Trophoblast cell (in vitro differentiated cells and primary cell): ENCODE data around the gene C1QTNF8.

Experiments
- DNase-seq, 2 donors: peaks; one replicate each; pipeline ENCODE4 v3.0.0-alpha.2; 2016
- H2AFZ ChIP-seq: 2 replicates; pipeline ENCODE4 v1.6.1; 2013; ENCODE audit warnings: low read length, moderate library complexity, mild to moderate bottlenecking; ENCODE audit not compliant: insufficient read depth, poor library complexity
- H2AK5ac ChIP-seq: 2 replicates; pipeline ENCODE4 v1.6.1; 2013; ENCODE audit warnings: mild to moderate bottlenecking, low read length
- H2BK120ac ChIP-seq: 2 replicates; pipeline ENCODE4 v1.6.1; 2013; ENCODE audit warnings: low read length, mild to moderate bottlenecking, moderate library complexity; ENCODE audit not compliant: insufficient read depth, poor library complexity
- H2BK12ac ChIP-seq: 2 replicates; pipeline ENCODE4 v1.6.1; 2013; ENCODE audit warnings: mild to moderate bottlenecking, low read length, moderate library complexity
- H2BK5ac ChIP-seq: 2 replicates; pipeline ENCODE4 v1.6.1; 2013; ENCODE audit warnings: low read length, low read depth, moderate library complexity, mild to moderate bottlenecking; ENCODE audit not compliant: poor library complexity
- H3K14ac ChIP-seq: 2 replicates; pipeline ENCODE4 v1.6.1; 2013; ENCODE audit warnings: mild to moderate bottlenecking, low read length
- H3K18ac ChIP-seq: 2 replicates; pipeline ENCODE4 v1.6.1; 2013; ENCODE audit warnings: mild to moderate bottlenecking, low read length
- H3K23ac ChIP-seq: 2 replicates; pipeline ENCODE4 v1.6.1; 2013; ENCODE audit warnings: low read length
- H3K27ac ChIP-seq: 2 replicates; pipeline ENCODE4 v1.5.1; 2013; ENCODE audit warnings: low read depth, mild to moderate bottlenecking, inconsistent platforms, low read length, moderate library complexity
- H3K27me3 ChIP-seq: 2 replicates; pipeline ENCODE4 v1.6.1; 2013; ENCODE audit warnings: inconsistent platforms, mild to moderate bottlenecking, low read length, moderate library complexity; ENCODE audit not compliant: insufficient read depth
- H3K36me3 ChIP-seq, 2 experiments: 1 replicate in 1 of 2; 2 replicates in 1 of 2; pipeline ENCODE4 v1.6.1; 2013; ENCODE audit warnings: low read length in 2 of 2, mild to moderate bottlenecking in 2 of 2, moderate library complexity in 1 of 2; ENCODE audit not compliant: insufficient read depth in 2 of 2, control insufficient read depth in 1 of 2
- H3K4ac ChIP-seq: 2 replicates; pipeline ENCODE4 v1.6.1; 2013; ENCODE audit warnings: low read depth, mild to moderate bottlenecking, low read length, moderate library complexity
- H3K4me1 ChIP-seq, 2 experiments: 1 replicate in 1 of 2; 2 replicates in 1 of 2; pipeline ENCODE4 v1.6.1; 2013; ENCODE audit warnings: low read length in 2 of 2, mild to moderate bottlenecking in 2 of 2, moderate library complexity in 1 of 2; ENCODE audit not compliant: insufficient read depth in 2 of 2, control insufficient read depth in 1 of 2
- H3K4me2 ChIP-seq: 2 replicates; pipeline ENCODE4 v1.6.1; 2013; ENCODE audit warnings: inconsistent platforms, mild to moderate bottlenecking, low read length, moderate library complexity
- H3K4me3 ChIP-seq: 2 replicates; pipeline ENCODE4 v1.5.1; 2013; ENCODE audit warnings: mild to moderate bottlenecking, low read depth, low read length, inconsistent platforms
- H3K79me1 ChIP-seq: one replicate; pipeline ENCODE4 v1.6.1; 2013; ENCODE audit warnings: low read length
- H3K79me2 ChIP-seq: 2 replicates; pipeline ENCODE4 v1.6.1; 2013; ENCODE audit warnings: low read length, mild to moderate bottlenecking; ENCODE audit not compliant: control insufficient read depth, insufficient read depth, poor library complexity
- H3K9ac ChIP-seq: 2 replicates; pipeline ENCODE4 v1.6.1; 2013; ENCODE audit warnings: mild to moderate bottlenecking, low read length
- H3K9me3 ChIP-seq: 2 replicates; pipeline ENCODE4 v1.6.1; 2013; ENCODE audit warnings: low read depth, mild to moderate bottlenecking, control low read depth, inconsistent platforms, low read length; ENCODE audit not compliant: insufficient read depth
- H4K12ac ChIP-seq: 2 replicates; pipeline ENCODE4 v1.6.1; 2013; ENCODE audit warnings: low read depth, mild to moderate bottlenecking, low read length, moderate library complexity
- H4K8ac ChIP-seq: 2 replicates; pipeline ENCODE4 v1.6.1; 2013; ENCODE audit warnings: low read depth, mild to moderate bottlenecking, low read length, moderate library complexity
- H4K91ac ChIP-seq: one replicate; pipeline ENCODE4 v1.6.1; 2013; ENCODE audit warnings: low read depth, mild to moderate bottlenecking, low read length, moderate library complexity
- WGBS: extraction: QIAGEN DNeasy Blood & Tissue Kit; methylation state at CpG from one replicate; pipeline ENCODE4 v1.1.7; 2013; ENCODE audit warnings: missing lambda C conversion rate; ENCODE audit not compliant: insufficient read length, insufficient coverage; ENCODE audit errors: extremely low coverage; 5-methylcytosine and 5-hydroxymethylcytosine counted together

C1QTNF8 gene

DNA sequence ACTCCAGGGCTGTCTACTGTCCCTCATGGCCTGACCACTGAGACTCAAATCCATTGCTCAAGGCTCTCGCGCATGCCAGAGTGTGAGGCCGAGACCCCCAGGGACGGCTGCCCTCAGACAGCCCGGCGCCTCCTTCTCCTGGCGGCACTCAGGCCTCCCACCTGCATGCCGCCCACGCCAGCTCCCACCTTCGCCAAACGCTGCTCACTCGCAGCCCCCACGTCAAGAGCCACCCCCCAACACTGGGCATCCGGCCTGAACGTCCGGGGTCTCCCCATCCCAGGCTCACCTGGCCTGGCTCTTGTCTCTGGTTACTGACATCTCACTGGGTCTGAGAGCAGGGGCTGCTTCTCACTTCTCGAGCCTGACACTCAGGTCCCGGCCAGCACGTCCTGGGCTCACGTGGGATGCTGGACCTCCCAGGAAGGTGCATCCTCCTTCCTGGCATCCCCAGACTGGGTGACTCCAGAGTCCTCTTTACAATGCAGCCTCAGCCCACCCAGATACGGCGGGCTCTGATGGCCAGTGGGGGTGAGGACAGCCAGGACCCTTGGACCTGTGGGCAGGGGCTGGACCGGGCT, 44.6 kb upstream of the C1QTNF8 start:
- Histone ChIP-seq H3K27ac (no peak overlapping the region), H2AFZ (no peak overlapping the region), H4K91ac (no peak overlapping the region), H3K27me3 (no peaks in the 10 kb centered on the region), H2BK5ac (no peak overlapping the region), H3K4me1 (no peaks in the 10 kb centered on the region), H3K4me2 (no peak overlapping the region), H3K79me1 (no peaks in the 10 kb centered on the region), H3K23ac (no peak overlapping the region), H3K79me2 (no peaks in the 10 kb centered on the region), H2AK5ac (no peak overlapping the region), H2BK120ac (no peak overlapping the region), H3K9me3 (peaks cover 2% of the 10 kb centered on the region), H3K18ac (no peak overlapping the region), H4K8ac (no peak overlapping the region), H4K12ac (no peak overlapping the region), H3K4me3 (no peak overlapping the region), H3K4ac (no peak overlapping the region), H3K14ac (no peak overlapping the region), H3K9ac (no peak overlapping the region), H2BK12ac (no peak overlapping the region), H3K36me3 (no peaks in the 10 kb centered on the region)
- DNase-seq = no peak
- no CpG with 5 or more reads among the region's 23 CpGs for WGBS

DNA sequence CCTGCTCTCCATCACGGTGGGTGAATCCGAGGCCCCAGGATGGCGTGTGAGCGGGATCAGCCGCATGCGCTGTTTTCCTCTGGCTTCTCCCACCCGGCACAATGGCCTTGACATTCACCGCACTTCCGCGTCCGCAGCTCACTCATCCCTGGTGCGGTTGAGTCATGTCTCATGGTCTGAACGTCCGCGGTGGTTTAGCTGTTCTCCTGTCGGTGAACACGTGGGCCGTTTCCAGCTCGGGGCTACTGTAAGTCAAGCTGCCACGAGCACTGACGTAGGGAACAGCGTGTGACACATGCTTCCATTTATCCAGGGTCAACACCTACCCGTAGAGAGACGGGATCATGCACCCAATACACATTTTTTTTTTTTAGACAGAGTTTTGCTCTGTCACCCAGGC, 41.6 kb upstream of the C1QTNF8 start:
- Histone ChIP-seq H2BK12ac (no peak overlapping the region), H3K79me2 (no peaks in the 10 kb centered on the region), H2AFZ (no peak overlapping the region), H3K4me3 (no peak overlapping the region), H4K8ac (no peak overlapping the region), H3K4me2 (no peak overlapping the region), H3K14ac (no peak overlapping the region), H3K9me3 (no peaks in the 10 kb centered on the region), H2AK5ac (no peak overlapping the region), H3K18ac (no peak overlapping the region), H3K27me3 (no peaks in the 10 kb centered on the region), H3K23ac (no peak overlapping the region), H4K12ac (no peak overlapping the region), H2BK5ac (no peak overlapping the region), H3K4me1 (no peaks in the 10 kb centered on the region), H2BK120ac (no peak overlapping the region), H3K79me1 (no peaks in the 10 kb centered on the region), H3K4ac (no peak overlapping the region), H3K9ac (no peak overlapping the region), H3K36me3 (no peaks in the 10 kb centered on the region), H4K91ac (no peak overlapping the region), H3K27ac (no peak overlapping the region)
- no CpG with 5 or more reads among the region's 24 CpGs for WGBS
- DNase-seq = peak; percentile 7 to 40

DNA sequence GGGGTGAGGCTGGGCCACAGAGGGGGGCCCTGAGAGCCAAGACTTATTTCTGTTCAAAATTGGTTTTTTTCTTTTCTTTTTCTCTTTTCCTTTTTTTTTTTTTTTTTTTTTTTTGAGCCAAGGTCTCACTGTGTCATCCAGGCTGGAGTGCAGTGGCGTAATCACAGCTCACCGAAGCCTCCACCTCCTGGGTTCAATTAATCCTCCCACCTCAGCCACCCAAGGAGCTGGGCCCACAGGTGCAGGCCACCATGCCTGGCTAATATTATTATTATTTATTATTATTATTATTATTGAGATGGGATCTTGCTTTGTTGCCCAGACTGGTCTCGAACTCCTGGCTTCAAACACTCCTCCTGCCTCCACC, 39.4 kb upstream of the C1QTNF8 start:
- no peaks in the 10 kb centered on the region for H3K27me3 ChIP-seq
- H3K79me2 ChIP-seq = no peaks in the 10 kb centered on the region
- H2AFZ ChIP-seq = no peak overlapping the region

DNA sequence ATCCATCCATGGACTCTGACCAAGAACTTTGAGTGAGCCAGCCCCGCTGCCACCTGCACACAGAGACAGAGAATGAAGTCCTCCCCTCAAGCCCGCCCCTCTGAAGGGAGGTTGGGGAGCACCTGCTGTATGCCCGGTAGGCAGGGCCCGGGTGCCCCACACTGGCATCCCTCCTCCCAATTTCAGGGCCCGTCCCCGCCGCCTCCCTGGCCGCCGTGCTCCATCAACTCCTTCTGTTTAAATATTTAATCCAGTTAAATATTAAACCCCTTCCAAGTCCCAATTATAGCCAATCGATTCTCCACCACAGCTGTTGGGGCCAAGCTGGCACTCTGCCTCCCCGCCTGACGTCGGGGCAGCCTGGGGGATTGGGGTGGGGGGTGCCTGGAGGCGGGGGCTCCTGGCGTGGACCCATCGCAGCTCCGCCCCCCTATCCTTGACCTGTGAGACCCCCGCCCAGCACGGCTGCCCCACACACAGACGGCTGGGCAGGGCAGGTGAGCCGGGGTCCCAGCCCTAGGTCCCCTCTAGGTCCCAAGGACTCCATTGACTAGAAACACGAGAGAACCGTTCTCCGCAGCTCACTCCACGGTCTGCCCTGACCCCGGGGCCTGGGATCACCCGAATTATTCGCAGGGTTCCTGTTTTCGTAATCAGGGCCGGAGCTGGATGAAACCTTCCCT, 38.9 kb upstream of the C1QTNF8 start:
- Histone ChIP-seq H4K8ac (no peak overlapping the region), H3K27me3 (no peaks in the 10 kb centered on the region), H3K36me3 (no peaks in the 10 kb centered on the region), H3K4me1 (no peaks in the 10 kb centered on the region), H3K9ac (no peak overlapping the region), H3K23ac (no peak overlapping the region), H3K14ac (no peak overlapping the region), H2BK120ac (no peak overlapping the region), H2BK12ac (no peak overlapping the region), H4K91ac (no peak overlapping the region), H3K9me3 (no peaks in the 10 kb centered on the region), H3K4me2 (no peak overlapping the region), H4K12ac (no peak overlapping the region), H2BK5ac (no peak overlapping the region), H2AK5ac (no peak overlapping the region), H3K4me3 (no peak overlapping the region), H3K79me2 (no peaks in the 10 kb centered on the region), H3K18ac (no peak overlapping the region), H3K4ac (no peak overlapping the region), H2AFZ (no peak overlapping the region), H3K27ac (no peak overlapping the region), H3K79me1 (no peaks in the 10 kb centered on the region)
- WGBS = no CpG with 5 or more reads among the region's 30 CpGs
- no peak for DNase-seq

More for the DNA sequence above, 39.4 kb upstream of the C1QTNF8 start:
- Histone ChIP-seq H3K4me2 (no peak overlapping the region), H3K4me1 (no peaks in the 10 kb centered on the region), H3K18ac (no peak overlapping the region), H3K14ac (no peak overlapping the region), H3K4ac (no peak overlapping the region), H2AK5ac (no peak overlapping the region), H3K79me1 (no peaks in the 10 kb centered on the region), H2BK5ac (no peak overlapping the region), H3K27ac (no peak overlapping the region), H3K9ac (no peak overlapping the region), H3K9me3 (no peaks in the 10 kb centered on the region), H2BK120ac (no peak overlapping the region), H3K4me3 (no peak overlapping the region), H3K23ac (no peak overlapping the region), H2BK12ac (no peak overlapping the region), H4K12ac (no peak overlapping the region), H4K91ac (no peak overlapping the region), H4K8ac (no peak overlapping the region), H3K36me3 (no peaks in the 10 kb centered on the region)
- no CpG with 5 or more reads among the region's 3 CpGs for WGBS
- no peak for DNase-seq
